IPS-18c (cell line): ENCODE measurements around the gene LTN1.
A peak's percentile ranks its signal among the peaks of the same experiment; 100 is the strongest.

Source experiments
- H3K4me3 ChIP-seq: 2 replicates; pipeline ENCODE4 v1.7.0; 2013; ENCODE audit warnings: low read depth, mild to moderate bottlenecking, low read length, moderate library complexity; ENCODE audit not compliant: insufficient read depth
- H3K9me3 ChIP-seq: one replicate; pipeline ENCODE4 v1.6.1; 2013; ENCODE audit warnings: mild to moderate bottlenecking, low read length, moderate library complexity; ENCODE audit not compliant: control insufficient read depth, insufficient read depth

The LTN1 gene

GRCh38 chr21:28906236-28906635 is 86.4 kb downstream of the LTN1 start:
- Histone ChIP-seq H3K4me3 (no peak overlapping the region), H3K9me3 (no peaks in the 10 kb centered on the region)

GRCh38 chr21:28904961-28905435 is 87.7 kb downstream of the LTN1 start:
- Histone ChIP-seq H3K4me3 (no peak overlapping the region), H3K9me3 (no peaks in the 10 kb centered on the region)

- Histone ChIP-seq H3K9me3 (no peaks in the 10 kb centered on the region), H3K4me3 (no peak overlapping the region)
Observed at GRCh38 chr21:28903448-28903847, 89.2 kb downstream of the LTN1 start.

GRCh38 chr21:28900481-28900880 is 92.2 kb downstream of the LTN1 start:
- Histone ChIP-seq H3K9me3 (no peaks in the 10 kb centered on the region), H3K4me3 (no peak overlapping the region)

GRCh38 chr21:28899744-28900143 is 92.9 kb downstream of the LTN1 start:
- Histone ChIP-seq H3K9me3 (no peaks in the 10 kb centered on the region), H3K4me3 (no peak overlapping the region)

- no peaks in the 10 kb centered on the region for H3K9me3 ChIP-seq
- no peak overlapping the region for H3K4me3 ChIP-seq
Observed at GRCh38 chr21:28899220-28899619, 93.5 kb downstream of the LTN1 start.

- Histone ChIP-seq H3K9me3 (no peaks in the 10 kb centered on the region), H3K4me3 (no peak overlapping the region)
Observed at GRCh38 chr21:28893687-28894086, 99.0 kb downstream of the LTN1 start.

- no peak overlapping the region for H3K4me3 ChIP-seq
- no peaks in the 10 kb centered on the region for H3K9me3 ChIP-seq
Observed at GRCh38 chr21:28892199-28893111, 100.2 kb downstream of the LTN1 start.

GRCh38 chr21:28885853-28886177 is 106.9 kb downstream of the LTN1 start:
- Histone ChIP-seq H3K9me3 (no peaks in the 10 kb centered on the region), H3K4me3 (no peak overlapping the region)

- H3K4me3 ChIP-seq, result peak overlapping the region; percentile 76
- H3K9me3 ChIP-seq, result no peaks in the 10 kb centered on the region
Observed at GRCh38 chr21:28884976-28885852, 107.5 kb downstream of the LTN1 start.

- H3K9me3 ChIP-seq, result no peaks in the 10 kb centered on the region
- H3K4me3 ChIP-seq, result peak overlapping the region; percentile 76
Observed at GRCh38 chr21:28884481-28884880, 108.2 kb downstream of the LTN1 start.

- Histone ChIP-seq H3K4me3 (no peak overlapping the region), H3K9me3 (no peaks in the 10 kb centered on the region)
Observed at GRCh38 chr21:28883931-28884330, 108.7 kb downstream of the LTN1 start.

- Histone ChIP-seq H3K4me3 (no peak overlapping the region), H3K9me3 (no peaks in the 10 kb centered on the region)
Observed at GRCh38 chr21:28882345-28882744, 110.3 kb downstream of the LTN1 start.
